HUES6 (cell line): ENCODE measurements around the gene PIMREG.

Experiments
- H3K27ac ChIP-seq: 2 replicates; pipeline ENCODE4 v1.7.0; 2013; ENCODE audit warnings: low read depth, mild to moderate bottlenecking, low read length, inconsistent platforms
- H3K27me3 ChIP-seq: 2 replicates; pipeline ENCODE4 v1.6.1; 2013; ENCODE audit warnings: low read length; ENCODE audit not compliant: control insufficient read depth, insufficient read depth
- H3K36me3 ChIP-seq: 2 replicates; pipeline ENCODE4 v1.6.1; 2013; ENCODE audit warnings: low read length; ENCODE audit not compliant: control insufficient read depth, insufficient read depth
- H3K4me1 ChIP-seq: 2 replicates; pipeline ENCODE4 v1.6.1; 2013; ENCODE audit warnings: low read length; ENCODE audit not compliant: control insufficient read depth, insufficient read depth
- H3K4me3 ChIP-seq: 2 replicates; pipeline ENCODE4 v1.5.1; 2013; ENCODE audit warnings: low read depth, low read length
- H3K9ac ChIP-seq: one replicate; pipeline ENCODE4 v1.6.1; 2013; ENCODE audit warnings: mild to moderate bottlenecking, low read length
- H3K9me3 ChIP-seq: 2 replicates; pipeline ENCODE4 v1.6.1; 2013; ENCODE audit warnings: low read depth, low read length; ENCODE audit not compliant: control insufficient read depth, insufficient read depth

The PIMREG gene

GRCh38 chr17:6423931-6424330 lies 20.3 kb upstream of the PIMREG start:
- Histone ChIP-seq H3K4me3 (no peak overlapping the region), H3K4me1 (peaks cover 10% of the 10 kb centered on the region), H3K27ac (no peak overlapping the region), H3K36me3 (no peaks in the 10 kb centered on the region), H3K9me3 (no peaks in the 10 kb centered on the region), H3K9ac (no peak overlapping the region), H3K27me3 (no peaks in the 10 kb centered on the region)

GRCh38 chr17:6425407-6425806 lies 18.8 kb upstream of the PIMREG start:
- no peak overlapping the region for H3K9ac ChIP-seq
- no peaks in the 10 kb centered on the region for H3K9me3 ChIP-seq
- H3K27ac ChIP-seq, result no peak overlapping the region
- H3K4me1 ChIP-seq, result peaks cover 3% of the 10 kb centered on the region
- no peaks in the 10 kb centered on the region for H3K27me3 ChIP-seq
- H3K4me3 ChIP-seq, result no peak overlapping the region
- H3K36me3 ChIP-seq, result no peaks in the 10 kb centered on the region

DNA sequence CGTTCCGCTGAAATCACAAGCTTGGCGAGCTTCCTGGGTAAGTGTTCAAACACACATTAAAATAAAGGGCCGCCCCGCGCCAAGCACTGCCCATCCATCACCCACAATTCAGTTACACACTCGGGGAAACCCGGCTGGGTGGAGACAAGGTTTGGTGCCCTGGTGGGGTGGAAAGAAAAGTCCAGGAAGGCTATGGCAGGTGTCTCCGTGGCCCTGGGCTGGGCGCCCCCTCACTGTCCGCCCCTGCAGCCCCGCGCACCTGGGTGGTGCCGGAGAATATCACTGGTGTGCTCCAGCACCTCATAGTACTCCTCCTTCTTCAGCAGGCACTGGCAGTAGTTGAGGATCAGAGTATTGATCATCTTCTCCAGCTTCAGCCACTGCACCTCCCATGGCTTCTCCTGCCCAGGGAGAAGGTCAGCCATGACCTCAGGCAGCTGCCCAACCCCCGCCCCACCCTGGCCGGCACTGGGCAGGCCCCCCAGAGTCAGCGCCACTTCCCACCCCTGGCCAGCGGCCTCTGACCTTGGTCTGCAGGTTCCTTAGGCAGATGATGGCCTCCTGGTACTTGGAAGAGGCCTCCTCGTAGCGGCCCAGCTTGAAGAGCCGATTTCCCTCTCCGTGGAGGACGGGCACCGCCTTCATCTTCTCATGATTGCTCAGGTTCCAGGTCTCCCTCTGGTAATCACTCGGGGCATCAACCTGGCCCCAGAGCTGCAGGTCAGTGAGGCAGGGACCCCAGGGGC lies 17.7 kb upstream of the PIMREG start:
- H3K27me3 ChIP-seq, result no peaks in the 10 kb centered on the region

GRCh38 chr17:6427279-6427781 lies 16.9 kb upstream of the PIMREG start:
- Histone ChIP-seq H3K4me1 (peaks cover under 1% of the 10 kb centered on the region; the same call in 1 of the 2 replicates), H3K27ac (no peak overlapping the region), H3K9ac (no peak overlapping the region), H3K27me3 (no peaks in the 10 kb centered on the region), H3K9me3 (peaks cover 5% of the 10 kb centered on the region), H3K36me3 (no peaks in the 10 kb centered on the region), H3K4me3 (no peak overlapping the region)

More for the DNA sequence above, 17.7 kb upstream of the PIMREG start:
- peaks cover 4% of the 10 kb centered on the region for H3K9me3 ChIP-seq
- no peak overlapping the region for H3K27ac ChIP-seq
- no peak overlapping the region for H3K9ac ChIP-seq
- no peaks in the 10 kb centered on the region for H3K36me3 ChIP-seq
- peaks cover 3% of the 10 kb centered on the region; the same call in 1 of the 2 replicates for H3K4me1 ChIP-seq
- no peak overlapping the region for H3K4me3 ChIP-seq

GRCh38 chr17:6428207-6428965 lies 15.9 kb upstream of the PIMREG start:
- H3K4me3 ChIP-seq, result no peak overlapping the region
- no peak overlapping the region for H3K27ac ChIP-seq
- no peaks in the 10 kb centered on the region for H3K36me3 ChIP-seq
- no peak overlapping the region for H3K9ac ChIP-seq
- peaks cover 5% of the 10 kb centered on the region for H3K9me3 ChIP-seq
- H3K27me3 ChIP-seq, result no peaks in the 10 kb centered on the region
- H3K4me1 ChIP-seq, result no peaks in the 10 kb centered on the region

DNA sequence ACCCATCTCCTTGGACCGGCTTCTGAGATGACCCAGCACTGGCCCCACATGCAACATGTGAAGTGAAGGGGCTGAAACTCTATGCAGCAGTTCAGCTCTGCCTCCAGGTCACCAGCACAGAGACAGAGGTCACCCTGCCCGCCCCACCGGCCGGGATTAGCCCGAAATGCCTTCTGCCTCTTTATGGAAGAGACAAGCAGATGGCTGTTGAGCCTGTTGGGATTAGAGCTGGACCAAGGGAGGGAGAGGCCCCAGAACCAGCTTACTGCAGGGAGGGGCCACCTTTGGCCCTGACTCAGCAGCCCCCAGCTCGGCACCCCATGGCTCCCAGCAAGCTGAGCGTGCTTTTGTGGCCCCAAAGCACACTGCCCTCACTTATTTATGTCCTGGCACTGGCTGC lies 15.0 kb upstream of the PIMREG start:
- Histone ChIP-seq H3K9me3 (peaks cover 5% of the 10 kb centered on the region), H3K9ac (no peak overlapping the region), H3K27me3 (no peaks in the 10 kb centered on the region), H3K4me1 (no peaks in the 10 kb centered on the region), H3K4me3 (no peak overlapping the region), H3K27ac (no peak overlapping the region), H3K36me3 (no peaks in the 10 kb centered on the region)

- Histone ChIP-seq H3K9ac (no peak overlapping the region), H3K36me3 (no peaks in the 10 kb centered on the region), H3K27me3 (no peaks in the 10 kb centered on the region), H3K4me3 (no peak overlapping the region), H3K9me3 (peaks cover 5% of the 10 kb centered on the region), H3K4me1 (no peaks in the 10 kb centered on the region), H3K27ac (no peak overlapping the region)
These were observed 13.5 kb upstream of the PIMREG start for GRCh38 chr17:6430769-6431168.

DNA sequence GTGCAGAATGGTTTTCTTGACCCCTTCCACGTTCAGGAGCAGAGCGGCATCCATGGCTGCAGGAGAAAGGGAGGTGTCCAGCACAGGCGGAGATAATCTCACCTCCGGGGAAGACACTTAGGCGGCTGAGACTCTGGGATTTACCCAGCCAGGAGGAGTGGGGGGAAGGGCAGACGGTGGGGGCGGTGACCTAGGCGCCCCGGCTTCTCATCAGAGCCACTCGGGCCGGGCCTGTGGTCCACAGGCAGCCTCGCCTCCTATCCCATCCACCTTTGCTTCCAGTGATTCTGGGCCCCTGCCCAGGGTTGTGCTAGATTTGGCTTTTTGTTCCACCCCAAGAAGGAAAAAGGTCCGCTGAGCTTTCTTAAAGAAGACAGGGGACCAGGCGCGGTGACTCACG lies 9.2 kb upstream of the PIMREG start, which contains the start of gene AIPL1:
Gene AIPL1 (minus strand): TSS at position 71 of the 400 bp plus-strand sequence. CDS start 17 bp downstream, at position 54.
- no peak within 1 kb of the TSS for H3K27ac ChIP-seq
- no peak within 1 kb of the TSS for H3K4me3 ChIP-seq
- H3K9ac ChIP-seq, result no peak within 1 kb of the TSS
- H3K27me3 ChIP-seq, result no peaks in the 10 kb centered on the region
- H3K36me3 ChIP-seq, result no peaks in the 10 kb centered on the region
- H3K4me1 ChIP-seq, result peaks cover 14% of the 10 kb centered on the region
- H3K9me3 ChIP-seq, result peaks cover 5% of the 10 kb centered on the region

DNA sequence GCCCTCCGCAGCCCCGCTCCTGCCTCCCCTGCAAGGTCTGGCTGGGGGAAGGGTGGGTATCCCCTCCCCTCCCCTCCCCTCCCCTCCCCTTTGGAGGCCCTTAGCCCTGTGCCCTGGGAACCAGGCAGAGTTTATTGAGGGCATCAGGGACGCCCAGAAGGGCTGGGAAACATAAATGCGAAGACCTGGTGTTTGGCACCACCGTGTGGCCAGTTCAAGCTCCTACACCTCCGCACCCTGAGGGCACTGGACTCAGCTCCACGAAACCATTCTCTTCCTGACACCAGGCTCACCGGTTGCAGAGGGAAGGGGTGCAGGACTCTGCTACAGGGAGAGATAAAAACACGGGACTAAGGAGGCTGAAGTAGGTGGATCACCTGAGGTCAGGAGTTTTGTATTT lies 8.3 kb upstream of the PIMREG start:
- H3K4me1 ChIP-seq, result peaks cover 22% of the 10 kb centered on the region
- H3K9ac ChIP-seq, result no peak overlapping the region
- no peak overlapping the region for H3K27ac ChIP-seq
- H3K4me3 ChIP-seq, result no peak overlapping the region
- H3K27me3 ChIP-seq, result no peaks in the 10 kb centered on the region
- H3K9me3 ChIP-seq, result peaks cover 2% of the 10 kb centered on the region
- no peaks in the 10 kb centered on the region for H3K36me3 ChIP-seq

DNA sequence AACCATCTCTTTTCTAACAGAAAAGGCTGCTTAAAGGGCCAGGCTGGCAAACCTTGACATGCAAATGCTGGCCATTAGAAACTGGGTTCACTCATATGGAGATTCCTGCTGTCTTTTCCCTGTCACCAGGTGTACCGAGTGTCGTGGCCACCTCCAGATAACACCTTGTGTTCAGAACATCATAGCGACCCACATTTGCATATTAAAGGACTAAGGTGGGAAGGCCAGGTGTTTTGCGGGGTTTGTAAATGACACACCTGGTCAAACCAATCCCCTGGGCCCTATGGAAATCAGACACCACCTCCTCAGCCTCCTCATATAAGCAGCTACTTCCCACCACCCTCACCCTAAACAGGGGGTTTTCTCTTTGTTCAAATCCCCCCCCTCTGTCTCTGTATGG lies 6.8 kb upstream of the PIMREG start:
- H3K9me3 ChIP-seq, result peaks cover 2% of the 10 kb centered on the region; the same call in 1 of the 2 replicates
- no peak overlapping the region for H3K9ac ChIP-seq
- H3K36me3 ChIP-seq, result no peaks in the 10 kb centered on the region
- peaks cover 22% of the 10 kb centered on the region for H3K4me1 ChIP-seq
- no peaks in the 10 kb centered on the region for H3K27me3 ChIP-seq
- no peak overlapping the region for H3K4me3 ChIP-seq
- H3K27ac ChIP-seq, result no peak overlapping the region

DNA sequence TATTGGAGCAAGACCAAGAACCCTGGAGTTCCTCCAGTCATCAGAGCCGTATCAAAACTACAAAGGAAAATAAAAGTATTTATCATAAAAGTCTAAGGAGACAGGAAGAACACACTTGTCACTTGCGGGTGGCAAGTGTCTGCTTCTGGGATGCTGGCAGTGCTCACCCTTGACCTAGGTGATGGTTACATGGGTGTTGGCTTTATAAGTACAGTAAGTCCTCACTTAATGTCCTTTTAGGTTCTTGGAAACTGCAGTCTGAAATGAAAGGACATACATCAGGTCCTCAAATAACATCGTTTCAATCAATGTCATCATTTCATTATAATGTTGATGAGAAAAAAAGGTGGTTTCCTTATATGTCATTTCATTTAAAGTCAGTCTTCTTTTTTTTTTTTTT lies 6.3 kb upstream of the PIMREG start:
- H3K36me3 ChIP-seq, result no peaks in the 10 kb centered on the region
- peaks cover 3% of the 10 kb centered on the region; the same call in 1 of the 2 replicates for H3K9me3 ChIP-seq
- H3K27ac ChIP-seq, result no peak overlapping the region
- H3K9ac ChIP-seq, result no peak overlapping the region
- no peaks in the 10 kb centered on the region for H3K27me3 ChIP-seq
- H3K4me1 ChIP-seq, result peaks cover 22% of the 10 kb centered on the region
- H3K4me3 ChIP-seq, result no peak overlapping the region
